NCI-H510A (cell line): ENCODE results near the gene SLC35F3.

Source experiments
- DNase-seq: peaks from one replicate; lab custom pipeline; 2025; lab: John Stamatoyannopoulos, UW

SLC35F3 gene

DNA sequence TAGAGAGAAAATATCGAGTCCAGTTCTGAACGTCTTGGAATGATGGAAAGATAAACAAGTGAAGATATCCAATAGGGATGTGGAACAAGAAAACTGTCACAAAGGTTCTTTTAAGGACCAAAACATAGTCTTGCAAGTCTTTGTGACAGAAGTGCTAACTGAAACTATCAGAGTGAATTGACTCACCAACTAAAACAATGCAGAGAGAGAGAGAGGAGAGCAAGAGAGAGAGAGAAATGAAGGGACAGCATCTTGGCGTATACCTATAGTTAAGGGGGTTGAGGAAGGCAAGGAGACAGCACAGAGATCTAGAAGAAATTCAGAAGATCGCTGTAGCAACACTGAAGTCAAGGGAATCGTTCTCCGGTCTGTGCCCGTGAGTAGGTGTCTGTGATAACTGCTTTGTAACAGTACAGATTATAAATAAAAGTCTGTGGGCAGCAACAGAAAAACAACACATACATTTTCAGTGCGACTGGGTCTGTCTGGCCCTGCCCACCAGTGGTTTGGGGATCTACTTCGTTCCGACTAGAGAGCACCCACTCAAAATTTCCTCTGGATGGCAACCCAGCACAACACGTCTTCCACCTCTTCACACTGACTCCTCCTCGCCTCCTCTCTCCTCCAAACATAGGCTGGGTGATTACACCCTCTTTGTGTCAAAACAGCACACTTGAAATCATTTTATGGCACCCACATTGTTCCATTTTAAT lies 464.0 kb downstream of the SLC35F3 start:
- no peak for DNase-seq

DNA sequence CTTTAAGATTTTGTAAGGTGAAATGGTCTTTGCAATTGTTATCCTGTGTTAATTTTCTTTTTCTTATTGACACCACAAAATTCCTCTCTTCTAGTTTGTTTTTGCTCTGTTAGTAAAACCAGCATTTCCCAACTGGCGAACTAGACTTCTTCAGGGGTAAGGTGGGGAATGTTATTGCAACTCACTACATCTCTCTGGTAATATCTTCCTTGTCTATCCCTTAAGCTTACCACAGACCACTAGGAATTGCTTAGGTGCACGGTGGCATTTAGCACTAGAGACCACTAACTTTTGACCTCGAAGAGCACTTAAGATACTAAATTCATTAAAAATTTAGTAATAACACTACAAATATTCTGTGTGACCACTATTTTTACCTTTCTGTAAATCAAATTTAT lies 464.6 kb downstream of the SLC35F3 start:
- no peak for DNase-seq

DNA sequence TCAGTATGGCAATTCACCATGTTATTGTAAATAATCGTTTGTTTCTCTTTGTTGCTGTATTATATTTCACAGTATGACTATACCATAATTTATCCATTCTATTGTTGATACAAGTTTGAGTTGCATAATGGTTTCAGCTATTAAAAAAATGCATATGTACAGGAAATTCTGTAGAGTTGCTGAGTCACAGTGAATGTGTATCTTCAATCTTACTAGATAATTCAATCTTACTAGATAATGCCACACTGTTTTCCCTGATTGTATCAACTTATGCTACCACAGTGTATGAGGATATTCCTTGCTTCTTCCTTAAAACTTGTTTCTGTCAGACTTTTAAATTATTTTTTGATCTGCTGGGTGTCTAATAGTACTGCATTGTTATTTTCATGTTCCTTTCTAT lies 465.3 kb downstream of the SLC35F3 start:
- no peak for DNase-seq

DNA sequence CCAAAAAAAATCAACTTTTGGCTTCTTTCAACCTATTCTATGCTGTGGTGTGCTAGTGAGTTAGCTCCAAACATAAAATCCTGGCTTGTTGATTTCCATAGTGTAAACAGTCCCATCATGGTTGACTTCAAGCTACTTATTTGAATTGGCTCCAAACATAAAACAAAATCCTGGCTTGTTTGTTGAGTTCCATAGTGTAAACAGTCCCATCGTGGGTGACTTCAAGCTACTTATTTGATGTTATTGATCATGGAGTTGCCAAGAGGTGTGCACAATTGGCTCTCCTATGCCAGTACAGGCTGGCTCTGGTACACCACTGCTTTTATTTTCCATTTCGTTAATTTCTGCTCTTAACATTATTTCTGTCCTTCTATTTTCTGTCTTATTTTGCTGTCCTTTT lies 466.9 kb downstream of the SLC35F3 start:
- DNase-seq = no peak

DNA sequence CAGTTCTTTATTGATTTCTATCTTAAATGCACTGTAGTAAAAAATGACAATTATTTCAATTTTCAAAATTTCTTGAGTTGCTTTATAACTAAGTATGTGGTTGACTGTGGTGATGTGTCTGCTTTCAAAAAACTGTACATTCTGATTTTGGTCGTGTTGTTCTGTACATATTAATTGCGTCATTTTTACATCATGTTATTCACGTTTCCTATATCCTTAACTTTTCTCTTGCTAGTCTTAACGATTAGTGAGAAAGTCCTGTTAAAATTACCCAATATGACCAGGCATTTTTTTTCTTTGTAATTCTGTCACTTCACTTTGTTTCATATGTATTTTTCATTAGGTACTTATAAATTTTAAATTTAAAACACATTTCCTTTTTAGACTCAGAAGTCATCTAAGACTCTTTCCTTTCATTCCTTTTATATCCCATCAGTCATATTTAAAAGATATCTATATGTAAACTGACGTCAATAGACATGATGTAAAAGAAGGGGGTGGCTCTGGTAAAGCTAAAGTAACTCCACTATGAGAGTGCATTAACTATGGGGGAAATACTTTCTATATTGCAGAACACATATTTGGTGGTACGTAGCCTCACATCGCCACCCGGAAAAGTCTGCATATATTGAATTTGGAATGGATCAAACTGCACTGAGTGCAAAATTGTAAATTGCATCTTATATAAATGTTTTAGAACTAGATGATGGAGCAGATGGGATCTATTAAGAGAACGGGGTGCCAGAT lies 467.7 kb downstream of the SLC35F3 start:
- DNase-seq = no peak

DNA sequence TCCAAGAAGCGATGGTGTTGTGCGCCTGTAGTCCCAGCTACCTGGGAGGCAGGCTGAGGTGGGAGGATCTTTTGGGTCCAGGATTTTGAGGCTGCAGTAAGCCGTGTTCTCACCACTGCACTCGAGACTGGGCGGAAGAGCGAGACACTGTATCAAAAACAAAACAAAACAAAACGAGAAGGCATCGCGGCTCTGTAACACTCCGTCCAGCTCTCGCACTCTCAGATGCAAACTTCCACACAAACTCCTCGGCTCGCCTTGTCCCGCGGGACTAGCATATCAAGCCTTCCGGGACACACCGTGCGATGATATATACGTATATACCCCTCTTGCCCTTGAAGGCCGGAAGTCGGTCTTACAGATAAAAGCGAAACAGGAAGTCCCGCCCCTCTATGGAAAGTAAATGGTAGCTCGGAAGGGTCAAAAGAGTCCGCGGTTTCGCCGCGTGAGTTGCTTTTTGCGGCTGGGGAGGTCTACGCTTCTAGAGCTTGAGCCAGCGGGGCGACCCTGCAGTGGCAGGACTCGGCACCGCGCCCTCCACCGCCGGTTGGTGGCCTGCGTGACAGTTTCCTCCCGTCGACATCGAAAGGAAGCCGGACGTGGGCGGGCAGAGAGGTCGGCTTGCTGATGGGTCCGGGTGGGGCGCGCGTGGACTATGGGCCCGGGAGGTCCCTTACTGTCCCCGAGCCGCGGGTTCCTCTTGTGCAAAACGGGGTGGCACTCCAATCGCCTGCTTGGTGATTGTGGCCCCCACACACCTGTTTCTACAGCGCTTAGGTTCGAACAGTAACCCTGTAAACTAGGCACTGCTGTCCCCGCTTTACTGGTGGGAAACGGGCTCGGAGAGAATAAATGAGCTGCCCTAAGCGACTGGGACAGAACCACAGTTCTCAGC lies 468.8 kb downstream of the SLC35F3 start, which contains the start of gene COA6:
COA6 (plus strand) TSS at position 393 of the 895 bp plus-strand sequence; CDS start at position 404, 11 bp downstream.
- peak; percentile 94 for DNase-seq

DNA sequence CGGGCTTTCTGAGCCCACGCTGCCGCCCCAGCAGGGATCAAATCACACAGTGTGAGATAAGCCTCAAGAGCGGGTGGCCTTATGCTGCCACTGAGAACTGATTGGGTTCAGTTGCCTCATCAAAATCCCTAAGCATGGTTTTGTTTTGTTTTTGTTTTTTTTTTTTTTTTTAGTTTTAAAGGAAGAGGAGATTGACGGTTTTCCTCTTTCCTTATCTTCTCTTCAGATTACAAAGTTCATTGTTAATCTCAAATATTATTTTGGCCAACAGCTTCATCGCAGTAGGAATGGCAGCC lies 469.4 kb downstream of the SLC35F3 start:
- DNase-seq = no peak
